Endometrium (tissue), 2 donors: ENCODE data around the gene CIAO2B.
A peak's percentile ranks its signal among the peaks of the same experiment; 100 is the strongest.
"Not testable (repeated sequence)": the region's sequence is repeated elsewhere in the genome, so short reads cannot be mapped to it uniquely, and the experiment has no call there.

Source experiments
- FAIRE-seq: peaks from 2 replicates; lab custom pipeline; 2012; peaks lifted over from hg19 to GRCh38; lab: Jason Lieb, UNC
- donor health status: control.
- donor health status: control.

Gene CIAO2B

GRCh38 chr16:66903544-66904427 lies 30.4 kb downstream of the CIAO2B start:
- FAIRE-seq: no peak

DNA sequence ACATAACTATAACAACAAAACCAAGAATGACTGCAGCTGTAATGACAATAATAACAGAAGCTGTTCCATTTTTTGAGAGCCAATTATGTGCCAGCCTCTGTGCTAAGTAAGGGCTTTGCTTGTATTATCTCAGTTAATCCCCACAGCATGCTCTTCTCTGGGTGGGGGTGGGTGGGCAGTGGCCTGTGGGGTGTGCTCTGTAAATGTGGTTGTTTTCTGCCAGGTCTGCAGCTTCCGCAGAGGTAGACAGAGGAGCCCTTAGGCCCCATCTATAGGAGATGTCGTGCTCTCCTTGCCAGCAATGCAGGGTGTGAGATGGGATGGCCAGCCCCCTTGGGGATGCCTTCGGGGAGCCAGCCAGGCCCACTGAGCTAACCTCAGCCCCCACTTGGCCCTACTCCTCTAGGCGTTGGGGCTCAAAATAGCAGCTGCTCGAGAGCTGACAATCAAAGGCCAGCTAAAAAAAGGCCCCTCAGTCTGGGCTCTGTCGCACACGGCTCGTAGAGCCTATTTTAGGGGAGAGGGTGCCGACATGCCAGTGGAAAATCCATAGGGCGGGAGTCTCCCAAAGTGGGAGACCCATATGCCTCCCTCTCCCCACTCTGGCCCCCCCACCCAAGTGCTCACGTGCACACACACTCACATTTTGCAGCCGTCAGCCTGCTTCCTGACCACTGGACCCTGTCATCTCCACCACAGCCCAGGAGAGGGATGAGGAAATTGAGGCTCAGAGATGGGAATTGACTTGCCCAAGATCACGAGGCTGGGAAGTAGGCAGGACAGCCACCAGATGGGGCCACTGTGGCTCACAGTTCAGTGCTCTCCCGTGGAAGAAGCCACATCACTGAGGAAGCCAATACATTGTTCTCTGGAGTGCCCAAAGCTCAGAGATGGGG lies 31.3 kb downstream of the CIAO2B start:
- no peak for FAIRE-seq

DNA sequence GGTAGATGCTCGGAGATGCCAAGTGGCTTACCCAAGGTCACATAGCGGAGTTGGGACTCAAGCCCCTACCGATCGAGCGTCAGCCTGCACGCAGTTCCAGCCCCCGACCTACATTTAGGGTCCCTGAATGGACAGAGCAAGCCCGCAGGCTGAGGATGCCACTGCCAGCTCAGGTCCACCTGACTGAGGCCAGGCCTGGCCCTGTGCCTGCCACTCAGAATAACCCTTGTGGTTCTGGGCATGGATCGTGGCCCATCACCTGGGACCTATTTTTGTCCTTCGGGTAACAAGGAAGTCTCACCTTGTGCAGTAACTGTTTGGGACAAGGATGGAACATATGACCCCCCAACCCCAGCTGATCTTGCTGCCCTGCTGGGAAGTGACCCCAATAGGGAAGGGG lies 32.6 kb downstream of the CIAO2B start:
- no peak for FAIRE-seq

DNA sequence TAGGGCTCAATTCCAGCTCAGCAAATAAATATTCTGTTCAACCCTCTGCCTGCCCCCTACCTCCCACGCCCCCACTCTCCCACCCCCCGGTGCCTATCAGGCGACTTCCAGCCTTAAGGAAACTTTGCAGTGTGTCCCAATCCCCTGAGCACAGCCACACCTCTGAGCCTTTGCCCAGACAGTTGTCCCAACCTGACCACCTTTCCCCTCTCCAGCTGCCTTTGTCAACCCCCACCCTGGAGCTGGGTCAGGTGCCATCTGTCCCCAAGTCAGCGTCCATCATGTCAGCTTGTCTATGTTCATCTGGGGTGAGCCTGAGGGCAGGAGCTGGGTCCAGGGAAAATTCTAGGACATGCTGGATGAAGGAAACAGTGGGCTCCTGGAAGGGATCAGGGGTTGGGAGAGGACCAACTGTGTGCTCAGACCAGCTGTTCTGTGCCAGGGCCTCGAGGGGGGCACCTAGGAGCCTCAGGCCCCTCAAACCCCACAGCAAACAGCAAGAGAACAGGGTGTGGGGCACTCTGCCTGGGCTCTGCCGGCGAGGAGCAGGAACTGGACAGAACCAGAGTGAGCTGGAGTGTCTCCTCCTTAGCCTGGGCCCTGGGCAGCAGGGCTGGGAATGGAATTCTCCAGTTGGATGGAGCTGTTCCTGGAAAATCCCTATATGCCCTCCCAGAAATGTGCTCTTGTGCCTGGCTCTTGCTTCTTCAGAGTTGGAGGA lies 33.3 kb downstream of the CIAO2B start:
- no peak for FAIRE-seq

DNA sequence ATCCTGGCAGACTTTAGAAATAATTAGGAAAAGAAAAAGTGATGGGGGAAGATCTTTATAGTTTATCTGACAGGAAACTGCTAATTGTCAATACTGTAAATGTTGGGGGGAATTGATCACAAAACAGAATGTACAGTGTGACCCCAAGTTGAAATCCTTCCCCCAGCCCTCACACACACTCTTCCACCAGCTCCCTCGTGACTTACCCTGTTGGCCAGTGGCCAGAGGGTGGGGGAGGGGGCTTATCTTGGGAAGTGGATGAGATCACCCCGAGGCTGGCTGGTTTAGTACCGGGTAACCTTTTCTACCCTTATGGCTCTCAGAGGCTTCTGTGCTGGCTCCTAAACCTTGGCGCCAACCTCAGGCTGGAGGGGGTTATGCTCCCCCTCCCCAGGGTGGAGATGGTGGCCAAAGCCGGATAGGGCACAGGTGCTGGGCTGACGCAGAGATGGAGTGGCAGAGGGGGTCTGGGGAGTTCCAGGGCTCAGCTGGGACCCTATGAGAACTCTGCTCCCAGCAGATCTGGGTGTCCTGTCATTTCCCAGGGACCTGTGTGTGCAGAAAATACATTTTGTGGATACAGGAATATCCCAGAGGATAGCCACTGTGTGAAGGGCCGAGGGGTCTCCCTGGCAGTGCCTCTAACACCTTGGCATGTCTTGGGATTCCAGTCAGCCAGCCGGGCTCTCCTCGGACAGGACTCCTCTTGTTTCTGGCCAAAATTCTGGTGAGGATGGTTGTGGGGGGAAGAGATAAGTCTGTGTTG lies 34.1 kb downstream of the CIAO2B start:
- no peak for FAIRE-seq

DNA sequence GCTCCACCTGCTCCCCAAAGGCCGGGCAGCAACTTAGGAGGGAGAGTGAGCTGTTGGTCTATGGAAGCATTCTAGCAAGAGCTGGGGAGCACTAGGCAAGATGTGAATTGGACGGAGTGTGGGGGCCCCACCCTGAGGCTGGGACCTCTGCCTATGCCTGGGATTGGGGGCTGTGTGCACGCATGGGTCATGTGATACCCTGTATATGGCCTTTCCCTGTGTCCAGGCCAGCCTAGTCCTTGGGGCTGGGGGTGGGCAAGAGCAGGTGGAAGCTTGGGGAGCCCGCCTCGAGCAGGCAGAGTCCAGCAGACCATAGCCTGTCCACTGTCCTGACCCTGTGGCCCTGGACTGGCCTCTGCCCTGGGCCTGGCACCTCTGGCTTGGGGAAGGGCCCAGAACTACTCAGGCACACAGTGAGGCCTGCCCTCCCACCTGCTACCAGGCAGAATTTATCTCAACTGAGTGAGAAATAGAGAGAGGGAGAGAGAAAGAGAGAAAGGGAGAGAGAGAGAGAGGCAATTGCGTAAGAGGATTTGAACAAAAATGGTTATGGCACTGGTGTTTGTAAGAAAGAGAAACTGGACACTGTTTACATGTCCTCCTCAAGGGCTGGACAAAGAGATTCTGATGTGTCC lies 34.8 kb downstream of the CIAO2B start:
- no peak for FAIRE-seq

- no peak for FAIRE-seq
These were observed 35.3 kb downstream of the CIAO2B start for GRCh38 chr16:66898933-66899309.

DNA sequence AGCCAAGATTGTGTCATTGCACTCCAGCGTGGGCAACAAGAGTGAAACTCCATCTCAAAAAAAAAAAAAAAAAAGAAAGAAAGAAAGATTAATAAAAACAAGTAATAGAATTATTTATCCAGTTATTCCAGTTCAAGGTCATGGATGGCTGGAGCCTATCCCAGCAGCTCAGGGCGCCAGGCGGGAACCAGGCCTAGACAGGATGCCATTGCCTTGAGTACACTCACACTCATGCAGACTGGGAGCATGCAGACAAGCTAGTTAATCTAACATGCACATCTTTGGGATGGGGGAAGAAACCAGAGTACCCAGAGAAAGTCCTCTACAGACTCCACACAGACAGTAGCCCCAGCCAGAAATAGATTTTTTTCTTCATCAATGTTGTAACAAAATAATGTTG lies 36.0 kb downstream of the CIAO2B start:
- FAIRE-seq: no peak

GRCh38 chr16:66896682-66897081 lies 37.5 kb downstream of the CIAO2B start:
- not testable (repeated sequence) for FAIRE-seq

GRCh38 chr16:66895999-66896398 lies 38.2 kb downstream of the CIAO2B start:
- FAIRE-seq: no peak

GRCh38 chr16:66895689-66895979 lies 38.6 kb downstream of the CIAO2B start:
- FAIRE-seq: no peak

DNA sequence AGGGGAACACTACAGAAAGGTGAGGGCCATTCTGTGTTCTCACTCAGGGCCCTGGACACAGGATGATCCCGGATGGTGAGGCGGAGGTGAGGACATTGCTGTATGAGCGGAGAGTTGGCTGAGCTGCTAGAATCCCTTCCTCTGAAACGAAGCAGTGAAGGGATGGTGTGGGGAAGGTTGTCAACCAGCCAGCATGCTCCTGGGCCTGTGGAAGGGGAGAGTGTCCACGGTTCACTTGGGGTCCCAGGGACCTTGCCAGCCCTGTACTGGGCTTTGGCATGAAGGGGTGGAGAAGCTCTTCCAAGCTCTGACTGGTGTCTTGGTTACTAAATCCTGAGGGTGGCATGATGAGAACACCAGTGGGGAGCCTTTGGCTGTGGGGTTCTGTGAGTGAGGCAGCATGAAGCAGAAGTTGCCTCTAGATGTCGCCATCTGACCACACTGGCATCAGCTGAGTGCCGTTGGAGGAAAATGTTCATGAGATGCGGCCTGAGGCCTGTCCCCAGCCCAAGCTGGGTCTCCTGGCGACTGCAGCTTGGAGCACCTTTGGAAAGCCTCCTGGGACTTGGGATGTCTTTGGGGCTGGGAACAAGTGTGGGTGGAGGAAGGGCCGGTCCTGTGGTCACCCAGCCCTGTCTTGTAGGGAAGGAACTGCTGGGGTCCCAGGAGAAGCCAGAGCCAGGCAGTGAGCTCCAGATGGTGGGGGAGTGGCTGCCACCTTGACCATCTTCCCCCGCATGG lies 39.1 kb downstream of the CIAO2B start:
- peak; percentile 4 for FAIRE-seq

GRCh38 chr16:66894055-66894454 lies 40.1 kb downstream of the CIAO2B start:
- no peak for FAIRE-seq

GRCh38 chr16:66891797-66892196 lies 42.4 kb downstream of the CIAO2B start:
- FAIRE-seq: no peak

DNA sequence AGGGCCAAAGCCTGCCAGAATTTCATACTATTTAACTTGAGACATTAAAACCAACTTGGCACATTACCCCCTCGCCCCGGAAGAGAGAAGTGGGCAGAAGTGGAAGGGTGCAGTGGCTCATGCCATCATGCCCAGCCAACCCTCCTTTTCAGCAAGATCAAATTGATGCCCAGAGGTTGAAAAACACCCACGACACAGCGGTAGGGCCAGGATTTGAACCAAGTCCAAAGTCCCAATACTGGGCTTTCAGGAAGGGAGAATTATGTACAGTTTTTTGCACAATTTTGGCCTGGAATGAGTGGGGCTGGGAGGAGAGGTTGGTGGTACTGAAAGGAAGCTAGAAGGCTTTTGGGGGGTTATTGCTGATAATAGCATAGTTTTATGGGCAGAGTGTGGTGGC lies 42.8 kb downstream of the CIAO2B start:
- no peak for FAIRE-seq

GRCh38 chr16:66890799-66891198 lies 43.4 kb downstream of the CIAO2B start:
- no peak for FAIRE-seq

DNA sequence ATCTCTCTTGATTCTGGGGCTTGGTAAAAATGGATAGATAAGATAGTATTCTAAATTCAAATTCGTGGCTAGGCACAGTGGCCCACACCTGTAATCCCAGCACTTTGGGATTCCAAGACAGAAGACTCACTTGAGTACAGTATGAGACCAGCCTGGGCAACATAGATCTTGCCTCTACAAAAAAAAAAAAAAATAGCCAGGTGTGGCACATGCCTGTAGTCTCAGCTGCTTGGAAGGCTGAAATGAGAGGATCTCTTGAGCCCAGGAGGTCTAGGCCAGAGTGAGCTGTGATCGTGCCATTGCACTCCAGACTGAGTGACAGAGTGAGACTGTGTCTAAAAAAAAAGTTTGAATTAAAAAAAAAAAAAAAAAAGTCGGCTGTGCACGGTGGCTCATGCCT lies 44.6 kb downstream of the CIAO2B start:
- no peak for FAIRE-seq

DNA sequence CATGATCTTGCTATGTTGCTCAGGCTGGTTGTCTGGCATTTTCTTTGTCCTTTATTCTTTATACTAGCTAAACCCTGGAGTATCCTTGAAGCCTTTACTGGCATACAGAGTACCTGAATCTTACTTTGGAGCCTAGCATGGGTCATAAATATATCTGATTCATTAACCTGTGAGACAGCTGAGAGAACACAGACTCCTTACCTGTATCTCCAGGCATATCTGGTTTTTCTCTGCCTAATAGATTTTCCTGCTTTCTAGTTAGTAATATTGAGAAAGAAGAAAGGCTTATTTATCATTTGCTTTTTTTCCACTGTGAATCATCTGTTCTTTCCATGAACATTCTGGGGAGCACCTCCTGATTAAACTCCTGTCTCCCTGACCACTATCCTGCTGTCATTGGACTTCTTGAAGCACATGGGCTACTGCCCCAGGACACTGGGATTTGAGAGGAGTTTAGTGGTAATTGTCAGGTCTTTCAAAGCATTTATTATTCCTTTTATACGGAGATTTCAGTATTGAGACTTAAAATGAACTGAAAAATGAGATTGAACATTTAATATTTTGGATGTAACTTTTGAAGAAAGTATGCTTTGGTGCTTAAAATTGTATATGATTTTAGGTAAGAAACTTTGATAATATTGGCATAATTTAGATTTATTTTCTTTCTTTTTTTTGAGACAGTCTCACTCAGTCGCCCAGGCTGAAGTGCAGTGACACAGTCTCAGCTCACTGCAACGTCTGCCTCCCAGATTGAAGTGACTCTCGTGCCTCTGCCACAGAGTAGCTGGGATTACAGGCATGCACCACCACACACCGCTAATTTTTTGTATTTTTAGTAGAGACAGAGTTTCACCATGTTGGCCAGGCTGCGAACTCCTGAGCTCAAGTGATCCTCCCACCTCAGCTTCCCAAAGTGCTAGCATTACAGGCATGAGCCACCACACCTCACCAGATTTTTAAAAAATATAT lies 45.3 kb downstream of the CIAO2B start:
- no peak for FAIRE-seq

DNA sequence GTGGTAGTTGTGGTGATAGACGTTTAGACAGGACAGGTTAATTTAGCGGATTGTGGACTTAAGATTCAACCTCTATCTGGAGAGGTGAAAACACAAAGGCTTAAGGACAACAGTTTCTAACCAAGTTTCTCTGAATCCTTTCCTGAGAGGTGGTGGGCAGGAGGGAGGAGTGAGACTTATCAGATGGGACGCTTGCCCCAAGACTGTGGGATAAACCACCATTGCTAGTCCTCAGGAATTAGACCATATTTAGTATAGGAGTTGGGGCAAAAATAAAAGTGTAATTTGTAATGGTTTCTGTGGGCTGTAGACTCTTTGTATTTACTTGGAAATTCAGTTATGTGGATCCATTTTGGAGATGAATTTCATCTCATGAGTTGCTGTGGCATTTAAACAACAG lies 47.3 kb downstream of the CIAO2B start:
- FAIRE-seq: no peak

DNA sequence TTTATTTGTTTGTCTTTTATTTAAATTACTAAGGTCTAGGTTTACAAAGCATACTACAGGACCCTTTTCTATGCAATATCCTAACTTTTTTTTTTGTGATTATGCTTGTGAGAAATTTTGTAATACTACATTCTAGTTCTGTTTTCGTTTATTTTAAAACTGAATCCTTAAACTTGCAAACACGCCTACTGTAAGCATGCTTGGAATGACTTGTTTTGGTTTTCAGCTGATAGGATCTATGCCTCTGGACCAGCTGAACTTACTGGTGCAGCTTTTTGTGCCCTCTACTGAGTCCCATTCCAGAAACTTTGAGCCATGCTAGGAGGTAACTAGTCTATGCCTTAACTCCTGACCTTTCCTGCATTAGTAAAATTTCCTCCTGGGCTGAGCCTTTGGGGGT lies 47.9 kb downstream of the CIAO2B start:
- FAIRE-seq: no peak
